ENCODE measurements around the gene OLA1. TPM values are rescaled to one million over a fixed set of nuclear protein-coding genes. Genes with fewer than 3 reads are reported as not detected.

The OLA1 gene
- total RNA-seq, 5 donors from 2014 or later (not counting 1 experiment from before 2014, with no cell fraction given) = 32.1 to 46.1 (median 38.1) TPM

- H3K36me3 ChIP-seq (ENCODE audit: control insufficient read depth in 2 of 2, extremely low read depth in 1 of 2, insufficient read depth in 1 of 2, low read length in 1 of 2) = no peaks in the 10 kb centered on the region
- Mint-ChIP-seq H3K27ac (no peak overlapping the region), H3K4me1 (peaks cover 5 to 16% (median 10%) of the 10 kb centered on the region in 3 donors), H3K36me3 (peaks cover 29% of the 10 kb centered on the region), H3K9me3 (peaks cover 0 to 4% (median 3%) of the 10 kb centered on the region in 3 donors), H3K4me3 (no peak overlapping the region), H3K27me3 (no peaks in the 10 kb centered on the region)
- ChIA-PET POLR2A (no interaction called here), CTCF (no interaction called here)
- 100% methylated on average over 2 of the region's 5 CpGs for WGBS (ENCODE audit: insufficient coverage)
- no peaks in the 10 kb centered on the region for H3K4me1 ChIP-seq (ENCODE audit: control insufficient read depth in 1 of 2, extremely low read depth in 1 of 2, insufficient read depth in 2 of 2, low read length in 2 of 2)
- no peaks in the 10 kb centered on the region for H3K9me3 ChIP-seq
- no peak overlapping the region for H3K4me3 ChIP-seq (ENCODE audit: control insufficient read depth in 1 of 2, extremely low read depth in 1 of 2, low read length in 1 of 2)
- no peak for DNase-seq
- H3K27ac ChIP-seq (ENCODE audit: low read length) = no peak overlapping the region
- H3K27me3 ChIP-seq (replicated peaks in 1 of 2; ENCODE audit: control insufficient read depth in 2 of 2, extremely low read depth in 1 of 2, insufficient read depth in 2 of 2, low read length in 1 of 2) = no peaks in the 10 kb centered on the region
- ATAC-seq (replicated peaks in 1 of 4) = no peak
Observed at GRCh38 chr2:174181368-174181767, 67.0 kb downstream of the OLA1 start.

- Mint-ChIP-seq H3K27ac (no peak overlapping the region), H3K27me3 (no peaks in the 10 kb centered on the region), H3K4me1 (peaks cover 5 to 16% (median 10%) of the 10 kb centered on the region in 3 donors), H3K36me3 (peaks cover 31% of the 10 kb centered on the region), H3K9me3 (peaks cover 0 to 6% (median 6%) of the 10 kb centered on the region in 3 donors), H3K4me3 (no peak overlapping the region)
- ChIA-PET POLR2A (no interaction called here), CTCF (no interaction called here)
- peaks cover 1% of the 10 kb centered on the region for H3K9me3 ChIP-seq
- no peaks in the 10 kb centered on the region for H3K27me3 ChIP-seq (replicated peaks in 1 of 2; ENCODE audit: control insufficient read depth in 2 of 2, extremely low read depth in 1 of 2, insufficient read depth in 2 of 2, low read length in 1 of 2)
- no peaks in the 10 kb centered on the region for H3K36me3 ChIP-seq (ENCODE audit: control insufficient read depth in 2 of 2, extremely low read depth in 1 of 2, insufficient read depth in 1 of 2, low read length in 1 of 2)
- H3K27ac ChIP-seq (ENCODE audit: low read length) = no peak overlapping the region
- ATAC-seq (replicated peaks in 1 of 4) = no peak
- no peak for DNase-seq
- H3K4me1 ChIP-seq (ENCODE audit: control insufficient read depth in 1 of 2, extremely low read depth in 1 of 2, insufficient read depth in 2 of 2, low read length in 2 of 2) = no peaks in the 10 kb centered on the region
- H3K4me3 ChIP-seq (ENCODE audit: control insufficient read depth in 1 of 2, extremely low read depth in 1 of 2, low read length in 1 of 2) = no peak overlapping the region
Observed at GRCh38 chr2:174180726-174181236, 67.6 kb downstream of the OLA1 start.

GRCh38 chr2:174180165-174180724 is 68.1 kb downstream of the OLA1 start:
- Mint-ChIP-seq H3K9me3 (peaks cover 0 to 9% (median 6%) of the 10 kb centered on the region in 3 donors), H3K27me3 (no peaks in the 10 kb centered on the region), H3K4me3 (no peak overlapping the region), H3K27ac (no peak overlapping the region), H3K36me3 (peaks cover 36% of the 10 kb centered on the region), H3K4me1 (peaks cover 5 to 16% (median 10%) of the 10 kb centered on the region in 3 donors)
- Histone ChIP-seq H3K36me3 (ENCODE audit: control insufficient read depth in 2 of 2, extremely low read depth in 1 of 2, insufficient read depth in 1 of 2, low read length in 1 of 2) (no peaks in the 10 kb centered on the region), H3K4me3 (ENCODE audit: control insufficient read depth in 1 of 2, extremely low read depth in 1 of 2, low read length in 1 of 2) (no peak overlapping the region), H3K9me3 (peaks cover 2% of the 10 kb centered on the region), H3K27ac (ENCODE audit: low read length) (no peak overlapping the region), H3K27me3 (replicated peaks in 1 of 2; ENCODE audit: control insufficient read depth in 2 of 2, extremely low read depth in 1 of 2, insufficient read depth in 2 of 2, low read length in 1 of 2) (no peaks in the 10 kb centered on the region), H3K4me1 (ENCODE audit: control insufficient read depth in 1 of 2, extremely low read depth in 1 of 2, insufficient read depth in 2 of 2, low read length in 2 of 2) (no peaks in the 10 kb centered on the region)
- DNase-seq (no peak), ATAC-seq (replicated peaks in 1 of 4) (no peak)
- no CpG with 5 or more reads among the region's 1 CpG for WGBS (ENCODE audit: insufficient coverage)
- POLR2A ChIA-PET = no interaction called here
- CTCF ChIA-PET = no interaction called here

GRCh38 chr2:174177316-174177890 is 70.9 kb downstream of the OLA1 start:
- Histone ChIP-seq H3K4me1 (ENCODE audit: control insufficient read depth in 1 of 2, extremely low read depth in 1 of 2, insufficient read depth in 2 of 2, low read length in 2 of 2) (peaks cover 0 to 4% of the 10 kb centered on the region in 2 experiments), H3K4me3 (ENCODE audit: control insufficient read depth in 1 of 2, extremely low read depth in 1 of 2, low read length in 1 of 2) (no peak overlapping the region), H3K27ac (ENCODE audit: low read length) (no peak overlapping the region), H3K27me3 (replicated peaks in 1 of 2; ENCODE audit: control insufficient read depth in 2 of 2, extremely low read depth in 1 of 2, insufficient read depth in 2 of 2, low read length in 1 of 2) (no peaks in the 10 kb centered on the region), H3K36me3 (ENCODE audit: control insufficient read depth in 2 of 2, extremely low read depth in 1 of 2, insufficient read depth in 1 of 2, low read length in 1 of 2) (peaks cover 0 to 5% of the 10 kb centered on the region in 2 donors), H3K9me3 (peaks cover 2% of the 10 kb centered on the region)
- Mint-ChIP-seq H3K4me1 (peaks cover 10 to 22% (median 11%) of the 10 kb centered on the region in 3 donors), H3K36me3 (peaks cover 45% of the 10 kb centered on the region), H3K9me3 (peaks cover 9 to 33% (median 26%) of the 10 kb centered on the region in 3 donors), H3K4me3 (no peak overlapping the region), H3K27ac (no peak overlapping the region), H3K27me3 (no peaks in the 10 kb centered on the region)
- ChIA-PET CTCF (no interaction called here), POLR2A (no interaction called here)
- WGBS (ENCODE audit: insufficient coverage) = 100% methylated on average over 2 of the region's 2 CpGs
- DNase-seq = no peak
- ATAC-seq (replicated peaks in 1 of 4) = no peak

- Histone ChIP-seq H3K27me3 (replicated peaks in 1 of 2; ENCODE audit: control insufficient read depth in 2 of 2, extremely low read depth in 1 of 2, insufficient read depth in 2 of 2, low read length in 1 of 2) (no peaks in the 10 kb centered on the region), H3K36me3 (ENCODE audit: control insufficient read depth in 2 of 2, extremely low read depth in 1 of 2, insufficient read depth in 1 of 2, low read length in 1 of 2) (peaks cover 0 to 10% of the 10 kb centered on the region in 2 donors), H3K27ac (ENCODE audit: low read length) (no peak overlapping the region), H3K9me3 (peaks cover 2% of the 10 kb centered on the region), H3K4me3 (ENCODE audit: control insufficient read depth in 1 of 2, extremely low read depth in 1 of 2, low read length in 1 of 2) (no peak overlapping the region), H3K4me1 (ENCODE audit: control insufficient read depth in 1 of 2, extremely low read depth in 1 of 2, insufficient read depth in 2 of 2, low read length in 2 of 2) (peaks cover 0 to 4% of the 10 kb centered on the region in 2 experiments)
- H3K27me3 Mint-ChIP-seq = no peaks in the 10 kb centered on the region
- peaks cover 49% of the 10 kb centered on the region for H3K36me3 Mint-ChIP-seq
- H3K4me1 Mint-ChIP-seq = peaks cover 10 to 21% (median 12%) of the 10 kb centered on the region in 3 donors
- H3K27ac Mint-ChIP-seq = no peak overlapping the region
- peaks cover 9 to 38% (median 27%) of the 10 kb centered on the region in 3 donors for H3K9me3 Mint-ChIP-seq
- no peak for ATAC-seq (replicated peaks in 1 of 4)
- H3K4me3 Mint-ChIP-seq = no peak overlapping the region
- DNase-seq = no peak
- CTCF ChIA-PET = no interaction called here
- 88% methylated on average over 1 of the region's 1 CpG for WGBS (ENCODE audit: insufficient coverage)
- POLR2A ChIA-PET = no interaction called here
Observed at GRCh38 chr2:174176898-174177297, 71.4 kb downstream of the OLA1 start.

- H3K4me1 ChIP-seq (ENCODE audit: control insufficient read depth in 1 of 2, extremely low read depth in 1 of 2, insufficient read depth in 2 of 2, low read length in 2 of 2) = peaks cover 0 to 4% of the 10 kb centered on the region in 2 experiments
- Mint-ChIP-seq H3K27me3 (no peaks in the 10 kb centered on the region), H3K36me3 (peaks cover 53% of the 10 kb centered on the region), H3K4me1 (peaks cover 0 to 9% (median 8%) of the 10 kb centered on the region in 3 donors), H3K4me3 (no peak overlapping the region), H3K9me3 (peaks cover 9 to 46% (median 34%) of the 10 kb centered on the region in 3 donors), H3K27ac (no peak overlapping the region)
- peaks cover 2% of the 10 kb centered on the region for H3K9me3 ChIP-seq
- no peaks in the 10 kb centered on the region for H3K27me3 ChIP-seq (replicated peaks in 1 of 2; ENCODE audit: control insufficient read depth in 2 of 2, extremely low read depth in 1 of 2, insufficient read depth in 2 of 2, low read length in 1 of 2)
- no peak overlapping the region for H3K27ac ChIP-seq (ENCODE audit: low read length)
- DNase-seq (no peak), ATAC-seq (replicated peaks in 1 of 4) (no peak)
- WGBS (ENCODE audit: insufficient coverage) = no CpG with 5 or more reads among the region's 2 CpGs
- peaks cover 0 to 12% of the 10 kb centered on the region in 2 donors for H3K36me3 ChIP-seq (ENCODE audit: control insufficient read depth in 2 of 2, extremely low read depth in 1 of 2, insufficient read depth in 1 of 2, low read length in 1 of 2)
- ChIA-PET CTCF (no interaction called here), POLR2A (no interaction called here)
- no peak overlapping the region for H3K4me3 ChIP-seq (ENCODE audit: control insufficient read depth in 1 of 2, extremely low read depth in 1 of 2, low read length in 1 of 2)
Observed at GRCh38 chr2:174174741-174175140, 73.6 kb downstream of the OLA1 start.
